HepG2 (cell line): ENCODE results near the gene RAPGEF2. TPM values are rescaled to one million over a fixed set of nuclear protein-coding genes. Genes with fewer than 3 reads are reported as not detected.

Experiments
- ATAC-seq: fragments of 200-7000 bp; cut with Tn5 transposase; 3 replicates; pipeline ENCODE4 v1.9.1; 2020; ENCODE audit warnings: mild to moderate bottlenecking, moderate library complexity
- BruUV-seq: library from RNA; stranded (reverse); fragments of 400-500 nt; replicated peaks from 2 replicates; lab custom pipeline; 2021; lab: Mats Ljungman, UMichigan
- CTCF ChIA-PET: fragments of 300-600 bp; formaldehyde crosslinking; extraction: SDS; loops from one replicate; lab custom pipeline; 2021; ENCODE audit warnings: low total read pairs, inconsistent platforms, low intra/inter-chr PET ratio; lab: Yijun Ruan, JAX
- POLR2A ChIA-PET: fragments of 350-600 bp; sonication (Branson Sonifier 250); formaldehyde crosslinking; loops from one replicate; lab custom pipeline; 2020; ENCODE audit warnings: antibody characterized with exemption, inconsistent platforms; lab: Yijun Ruan, JAX
- DNase-seq: peaks from one replicate; pipeline ENCODE4 v3.0.0-alpha.2; 2015; ENCODE audit warnings: low spot score
- FAIRE-seq: peaks from 3 replicates; lab custom pipeline; 2011; peaks lifted over from hg19 to GRCh38; lab: Jason Lieb, UNC
- H2AFZ ChIP-seq: one replicate; pipeline ENCODE4 v1.6.1; 2011; ENCODE audit warnings: low read length, inconsistent platforms
- H3K27ac ChIP-seq: fragments of 300-600 bp; 3 replicates; pipeline ENCODE4 v1.8.0; 2011; ENCODE audit warnings: mixed run types, mild to moderate bottlenecking, mixed read lengths, low read length, inconsistent platforms; ENCODE audit not compliant: insufficient read depth; ENCODE audit errors: extremely low read length
- H3K27me3 ChIP-seq, 2 experiments: fragments of 200-600 bp in 1 of 2; 2 replicates in 1 of 2; 3 replicates in 1 of 2; pipeline versions ENCODE4 v1.6.0 to v1.8.0; 2011; ENCODE audit warnings: low read length in 2 of 2, mild to moderate bottlenecking in 2 of 2, moderate library complexity in 2 of 2, inconsistent platforms in 1 of 2; ENCODE audit not compliant: insufficient read depth in 2 of 2, control insufficient read depth in 1 of 2
- H3K36me3 ChIP-seq, 2 experiments: fragments of 200-600 bp in 1 of 2; replicated peaks in 1 of 2; 2 replicates in 1 of 2; 3 replicates in 1 of 2; pipeline versions ENCODE4 v1.5.1 to v1.8.0; 2011; ENCODE audit warnings: low read length in 2 of 2, inconsistent platforms in 1 of 2; ENCODE audit not compliant: insufficient read depth in 2 of 2, control insufficient read depth in 1 of 2
- H3K4me1 ChIP-seq: 2 replicates; pipeline ENCODE4 v1.5.1; 2012; ENCODE audit warnings: low read length, inconsistent platforms; ENCODE audit not compliant: insufficient read depth
- H3K4me2 ChIP-seq: 2 replicates; pipeline ENCODE4 v1.6.0; 2011; ENCODE audit warnings: low read depth, low read length, inconsistent platforms
- H3K4me3 ChIP-seq, 3 experiments: fragments of 200-600 bp in 1 of 3; sonication (generic), shearing (Covaris generic) in 1 of 3; replicated peaks in 1 of 3; 2 replicates each; pipeline ENCODE4 v1.5.1; 2011 to 2016; ENCODE audit warnings: low read length in 3 of 3, inconsistent platforms in 2 of 3, low read depth in 2 of 3, mild to moderate bottlenecking in 2 of 3, control low read depth in 1 of 3, mixed read lengths in 1 of 3; ENCODE audit not compliant: insufficient read depth in 1 of 3
- H3K79me2 ChIP-seq: one replicate; pipeline ENCODE4 v1.6.1; 2011; ENCODE audit warnings: low read length, inconsistent platforms; ENCODE audit not compliant: insufficient read depth
- H3K9ac ChIP-seq: 2 replicates; pipeline ENCODE4 v1.6.0; 2011; ENCODE audit warnings: mild to moderate bottlenecking, low read depth, low read length, inconsistent platforms; ENCODE audit not compliant: insufficient read depth
- H3K9me3 ChIP-seq: 2 replicates; pipeline ENCODE4 v1.5.1; 2012; ENCODE audit warnings: mild to moderate bottlenecking, low read length
- H4K20me1 ChIP-seq: 2 replicates; pipeline ENCODE4 v1.6.0; 2011; ENCODE audit warnings: inconsistent platforms, mild to moderate bottlenecking, low read length, moderate library complexity; ENCODE audit not compliant: insufficient read depth
- CHCHD3 ChIP-seq: sonication (generic); formaldehyde crosslinking; IDR thresholded peaks from 2 replicates; pipeline ENCODE4 v1.8.0; 2022; ENCODE audit warnings: mild to moderate bottlenecking, missing genetic modification reagents, moderate library complexity
- EHMT2 ChIP-seq: fragments of 200-600 bp; sonication (generic); IDR thresholded peaks from 2 replicates; pipeline ENCODE4 v1.7.0; 2017; ENCODE audit warnings: antibody characterized with exemption, low read depth, low read length, borderline replicate concordance
- GTF2F1 ChIP-seq: fragments of 150-350 bp; IDR thresholded peaks from 2 replicates; pipeline ENCODE4 v1.6.1; 2014; ENCODE audit warnings: low read length
- KLF16 ChIP-seq, 2 experiments: sonication (generic) in 1 of 2; formaldehyde crosslinking in 1 of 2; IDR thresholded peaks; 2 replicates each; pipeline versions ENCODE4 v1.6.1 to v1.8.0; 2016 to 2023; ENCODE audit warnings: missing genetic modification reagents in 2 of 2, missing compliant biosample characterization in 1 of 2
- ZNF230 ChIP-seq: sonication (generic); formaldehyde crosslinking; IDR thresholded peaks from 2 replicates; pipeline ENCODE4 v1.4.0; 2020; ENCODE audit warnings: mild to moderate bottlenecking, missing genetic modification reagents
- ZNF510 ChIP-seq: sonication (generic); formaldehyde crosslinking; IDR thresholded peaks from 2 replicates; pipeline ENCODE4 v1.4.0; 2020; ENCODE audit warnings: low read depth, mild to moderate bottlenecking, missing genetic modification reagents
- ZNF644 ChIP-seq: IDR thresholded peaks from 2 replicates; pipeline ENCODE4 v1.6.1; 2016; ENCODE audit warnings: low read depth
- ZNF772 ChIP-seq: sonication (generic); formaldehyde crosslinking; IDR thresholded peaks from 2 replicates; pipeline ENCODE4 v1.5.0; 2020; ENCODE audit warnings: mild to moderate bottlenecking, missing genetic modification reagents
- ZSCAN12 ChIP-seq: sonication (generic); formaldehyde crosslinking; IDR thresholded peaks from 2 replicates; pipeline ENCODE4 v1.9.0; 2021; ENCODE audit warnings: mild to moderate bottlenecking, missing genetic modification reagents
- WGBS: methylation state at CpG from one replicate; pipeline ENCODE4 v1.1.6; 2017; ENCODE audit warnings: low lambda C conversion rate; 5-methylcytosine and 5-hydroxymethylcytosine counted together
- in situ Hi-C: cut with HindIII; loops from 2 replicates; pipeline ENCODE4 v1.10.0; 2017; ENCODE audit warnings: low pct_unique_long_range_greater_than_20kb; ENCODE audit not compliant: extremely low pct_ligation_motif_present
- intact Hi-C: fragments of 100-400 bp; cut with micrococcal nuclease; formaldehyde crosslinking; loops from one replicate; pipeline ENCODE4 v1.10.0; 2022; ENCODE audit not compliant: unreplicated experiment
- polyA plus RNA-seq, 8 experiments: library from polyadenylated mRNA; depleted of rRNA in 3 of 8; stranded (reverse) in 7 of 8; unstranded in 1 of 8; fragments of >200 nt; fragmentation: Illumina TruSeq in 4 of 8; extraction: Trizol in 4 of 8; gene quantifications; 2 replicates each; pipeline versions ENCODE4 v1.2.1 to v1.2.3, GENCODE V29; 2011 to 2016; ENCODE audit warnings: low read depth in 4 of 8, missing spikeins in 1 of 8, mixed read lengths in 1 of 8; ENCODE audit not compliant: insufficient read depth in 1 of 8
- total RNA-seq, 5 experiments: library from RNA; depleted of rRNA; stranded (reverse); fragments of >200 nt; fragmentation: Illumina TruSeq; extraction: Trizol; gene quantifications; 2 replicates each; pipeline ENCODE4 v1.2.3, GENCODE V29; 2016; ENCODE audit warnings: low read depth in 1 of 5
- TF ChIP-seq, protein P1 (sequence below): sonication (generic); formaldehyde crosslinking; IDR thresholded peaks from 2 replicates; pipeline ENCODE4 v1.4.0; 2020; ENCODE audit warnings: missing genetic modification reagents, borderline replicate concordance
- TF ChIP-seq, protein P2 (sequence below): IDR thresholded peaks from 2 replicates; pipeline ENCODE4 v1.6.1; 2012; ENCODE audit warnings: low read depth, low read length, improper control_type of control experiment
- TF ChIP-seq, protein P3 (sequence below): sonication (generic); formaldehyde crosslinking; IDR thresholded peaks from 2 replicates; pipeline ENCODE4 v1.9.0; 2022; ENCODE audit warnings: low read depth, missing genetic modification reagents
- TF ChIP-seq, protein P4 (sequence below): sonication (generic); formaldehyde crosslinking; IDR thresholded peaks from 2 replicates; pipeline ENCODE4 v1.4.0; 2020; ENCODE audit warnings: missing genetic modification reagents

Gene RAPGEF2
- total and polyA plus RNA-seq, 2 of the 13 experiments (the other 11 are each of a cell fraction or from before 2014, with no cell fraction given): 19.2 to 23.0 TPM

DNA sequence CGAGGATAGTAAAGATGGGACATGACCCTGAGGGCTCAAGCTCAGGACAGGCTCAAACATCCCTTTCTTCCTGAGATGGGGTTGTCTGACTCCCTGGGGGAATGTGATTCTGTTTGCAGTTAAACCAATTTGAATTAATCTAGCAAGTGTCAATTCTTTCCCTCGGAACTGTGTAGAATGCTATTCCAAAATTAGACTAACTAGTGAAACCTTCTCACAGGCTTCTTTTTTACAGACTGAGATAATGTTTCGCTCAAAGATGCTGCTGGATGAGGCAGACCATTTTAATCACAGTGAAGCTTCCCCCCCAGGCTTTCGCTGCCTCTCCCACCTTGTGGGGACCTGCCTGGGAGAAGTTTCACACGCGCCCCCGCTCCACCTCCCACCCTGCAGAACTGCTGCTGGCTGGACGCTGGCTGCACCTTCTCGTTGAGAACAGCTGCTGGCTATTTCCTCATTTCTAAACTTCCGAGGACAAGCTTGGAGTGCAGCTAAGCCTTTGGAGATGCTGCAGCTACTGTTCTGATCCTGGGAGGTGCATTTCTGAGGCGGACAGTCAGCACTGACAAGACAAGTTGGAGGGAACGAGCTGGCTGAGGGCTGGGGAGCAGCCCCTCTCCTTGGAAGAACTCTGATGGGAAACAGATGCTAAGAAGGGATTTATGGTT, 297.8 kb downstream of the RAPGEF2 start (continued):
- TF ChIP-seq, protein P1, sequence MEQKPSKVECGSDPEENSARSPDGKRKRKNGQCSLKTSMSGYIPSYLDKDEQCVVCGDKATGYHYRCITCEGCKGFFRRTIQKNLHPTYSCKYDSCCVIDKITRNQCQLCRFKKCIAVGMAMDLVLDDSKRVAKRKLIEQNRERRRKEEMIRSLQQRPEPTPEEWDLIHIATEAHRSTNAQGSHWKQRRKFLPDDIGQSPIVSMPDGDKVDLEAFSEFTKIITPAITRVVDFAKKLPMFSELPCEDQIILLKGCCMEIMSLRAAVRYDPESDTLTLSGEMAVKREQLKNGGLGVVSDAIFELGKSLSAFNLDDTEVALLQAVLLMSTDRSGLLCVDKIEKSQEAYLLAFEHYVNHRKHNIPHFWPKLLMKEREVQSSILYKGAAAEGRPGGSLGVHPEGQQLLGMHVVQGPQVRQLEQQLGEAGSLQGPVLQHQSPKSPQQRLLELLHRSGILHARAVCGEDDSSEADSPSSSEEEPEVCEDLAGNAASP (CRISPR knock-in tag): no peak
- TF ChIP-seq, protein P2, sequence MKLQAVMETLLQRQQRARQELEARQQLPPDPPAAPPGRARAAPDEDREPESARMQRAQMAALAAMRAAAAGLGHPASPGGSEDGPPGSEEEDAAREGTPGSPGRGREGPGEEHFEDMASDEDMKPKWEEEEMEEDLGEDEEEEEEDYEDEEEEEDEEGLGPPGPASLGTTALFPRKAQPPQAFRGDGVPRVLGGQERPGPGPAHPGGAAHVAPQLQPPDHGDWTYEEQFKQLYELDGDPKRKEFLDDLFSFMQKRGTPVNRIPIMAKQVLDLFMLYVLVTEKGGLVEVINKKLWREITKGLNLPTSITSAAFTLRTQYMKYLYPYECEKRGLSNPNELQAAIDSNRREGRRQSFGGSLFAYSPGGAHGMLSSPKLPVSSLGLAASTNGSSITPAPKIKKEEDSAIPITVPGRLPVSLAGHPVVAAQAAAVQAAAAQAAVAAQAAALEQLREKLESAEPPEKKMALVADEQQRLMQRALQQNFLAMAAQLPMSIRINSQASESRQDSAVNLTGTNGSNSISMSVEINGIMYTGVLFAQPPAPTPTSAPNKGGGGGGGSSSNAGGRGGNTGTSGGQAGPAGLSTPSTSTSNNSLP: no peak
- TF ChIP-seq GTF2F1: no peak
- TF ChIP-seq, protein P3, sequence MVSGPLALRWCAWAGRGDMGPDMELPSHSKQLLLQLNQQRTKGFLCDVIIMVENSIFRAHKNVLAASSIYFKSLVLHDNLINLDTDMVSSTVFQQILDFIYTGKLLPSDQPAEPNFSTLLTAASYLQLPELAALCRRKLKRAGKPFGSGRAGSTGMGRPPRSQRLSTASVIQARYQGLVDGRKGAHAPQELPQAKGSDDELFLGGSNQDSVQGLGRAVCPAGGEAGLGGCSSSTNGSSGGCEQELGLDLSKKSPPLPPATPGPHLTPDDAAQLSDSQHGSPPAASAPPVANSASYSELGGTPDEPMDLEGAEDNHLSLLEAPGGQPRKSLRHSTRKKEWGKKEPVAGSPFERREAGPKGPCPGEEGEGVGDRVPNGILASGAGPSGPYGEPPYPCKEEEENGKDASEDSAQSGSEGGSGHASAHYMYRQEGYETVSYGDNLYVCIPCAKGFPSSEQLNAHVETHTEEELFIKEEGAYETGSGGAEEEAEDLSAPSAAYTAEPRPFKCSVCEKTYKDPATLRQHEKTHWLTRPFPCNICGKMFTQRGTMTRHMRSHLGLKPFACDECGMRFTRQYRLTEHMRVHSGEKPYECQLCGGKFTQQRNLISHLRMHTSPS: no peak
- TF ChIP-seq EHMT2: no peak
- no peak for TF ChIP-seq ZNF772

DNA sequence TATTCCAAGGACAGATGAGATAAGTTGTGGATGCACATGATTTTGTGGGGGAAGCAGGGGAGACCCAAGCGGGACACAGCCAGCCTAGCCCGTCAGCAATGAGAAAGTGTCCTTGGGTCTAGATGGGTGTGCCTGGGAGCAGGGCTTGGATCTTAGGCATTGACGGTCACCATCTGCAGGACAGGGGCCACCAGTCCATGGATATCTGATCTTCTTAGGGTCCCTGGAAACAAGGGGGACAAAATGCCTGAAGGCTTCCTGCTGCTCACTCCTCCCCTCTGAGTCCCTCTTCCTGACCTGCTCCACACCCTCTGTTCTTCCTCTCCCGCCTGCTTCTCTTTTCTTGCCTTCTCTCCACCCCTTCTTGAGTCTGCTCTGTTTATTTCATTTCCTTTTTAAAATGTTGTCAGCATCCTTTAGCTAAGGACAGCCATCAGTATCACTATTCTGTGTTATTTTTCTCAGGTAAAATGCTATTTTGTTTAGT, 298.4 kb downstream of the RAPGEF2 start:
- FAIRE-seq (no peak), DNase-seq (no peak), ATAC-seq (peak; percentile 55)
- H3K36me3 ChIP-seq: no peaks in the 10 kb centered on the region
- peaks cover 0 to 12% of the 10 kb centered on the region in 2 experiments; a peak in 1 of 5 replicates for H3K27me3 ChIP-seq
- H3K27ac ChIP-seq: no peak overlapping the region
- CTCF ChIA-PET: no interaction called here
- no TSS peak for BruUV-seq
- in situ Hi-C loops: no loop called here
- intact Hi-C loops: no loop called here
- no peaks in the 10 kb centered on the region for H3K79me2 ChIP-seq
- H3K4me2 ChIP-seq: no peak overlapping the region
- H3K4me3 ChIP-seq: no peak overlapping the region
- no peak overlapping the region for H2AFZ ChIP-seq
- H3K9me3 ChIP-seq: no peaks in the 10 kb centered on the region
- POLR2A ChIA-PET: no interaction called here
- no peak overlapping the region for H3K9ac ChIP-seq
- 60% methylated on average over 3 of the region's 4 CpGs for WGBS
- peaks cover 13% of the 10 kb centered on the region for H3K4me1 ChIP-seq
- no peaks in the 10 kb centered on the region for H4K20me1 ChIP-seq
- TF ChIP-seq ZSCAN12 (CRISPR knock-in tag): no peak
- TF ChIP-seq ZNF510: no peak
- no peak for TF ChIP-seq ZNF230 (CRISPR knock-in tag)
- no peak for TF ChIP-seq ZNF644
- TF ChIP-seq, protein P4, sequence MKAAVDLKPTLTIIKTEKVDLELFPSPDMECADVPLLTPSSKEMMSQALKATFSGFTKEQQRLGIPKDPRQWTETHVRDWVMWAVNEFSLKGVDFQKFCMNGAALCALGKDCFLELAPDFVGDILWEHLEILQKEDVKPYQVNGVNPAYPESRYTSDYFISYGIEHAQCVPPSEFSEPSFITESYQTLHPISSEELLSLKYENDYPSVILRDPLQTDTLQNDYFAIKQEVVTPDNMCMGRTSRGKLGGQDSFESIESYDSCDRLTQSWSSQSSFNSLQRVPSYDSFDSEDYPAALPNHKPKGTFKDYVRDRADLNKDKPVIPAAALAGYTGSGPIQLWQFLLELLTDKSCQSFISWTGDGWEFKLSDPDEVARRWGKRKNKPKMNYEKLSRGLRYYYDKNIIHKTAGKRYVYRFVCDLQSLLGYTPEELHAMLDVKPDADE (CRISPR knock-in tag): no peak
- no peak for TF ChIP-seq KLF16 (CRISPR knock-in tag; IDR thresholded peaks at IDR 0.05)
- no peak for TF ChIP-seq CHCHD3 (CRISPR knock-in tag)
